ENCODE data around the gene GNAZ.

GRCh38 chr22:23105919-23106318 lies 35.6 kb downstream of the GNAZ start:
- TF ChIP-seq CTCF (IDR thresholded peaks at IDR 0.05) = no peak
- TF ChIP-seq POLR2A (IDR thresholded peaks at IDR 0.05) = no peak
- no peak for TF ChIP-seq POLR2AphosphoS5 (IDR thresholded peaks at IDR 0.05)
- TF ChIP-seq EP300 (IDR thresholded peaks at IDR 0.05; ENCODE audit: low read depth) = no peak

Data from transverse colon (tissue), 4 donors.